ENCODE data around the gene EVI2B.

DNA sequence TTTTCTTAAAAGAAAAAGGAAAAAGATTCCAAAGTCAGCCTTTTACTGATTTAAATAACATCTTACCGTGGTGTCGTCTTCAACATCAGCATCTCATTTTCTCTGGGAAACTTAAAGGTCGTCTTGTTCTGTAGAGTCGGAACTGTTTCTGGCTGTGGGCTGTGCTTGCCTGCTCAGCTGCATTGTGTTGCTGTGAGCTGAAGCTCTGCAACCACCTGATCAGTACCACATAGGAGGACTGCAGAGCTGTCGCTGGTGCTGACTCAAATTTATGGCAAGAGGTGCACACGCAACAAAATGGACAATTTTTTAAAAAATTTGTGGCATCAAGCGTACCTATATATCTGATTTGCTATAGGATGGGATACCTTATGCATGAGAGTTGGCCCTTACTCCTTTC, 16.8 kb downstream of the EVI2B start, which contains the start of gene OMG:
- TF ChIP-seq, protein P1, sequence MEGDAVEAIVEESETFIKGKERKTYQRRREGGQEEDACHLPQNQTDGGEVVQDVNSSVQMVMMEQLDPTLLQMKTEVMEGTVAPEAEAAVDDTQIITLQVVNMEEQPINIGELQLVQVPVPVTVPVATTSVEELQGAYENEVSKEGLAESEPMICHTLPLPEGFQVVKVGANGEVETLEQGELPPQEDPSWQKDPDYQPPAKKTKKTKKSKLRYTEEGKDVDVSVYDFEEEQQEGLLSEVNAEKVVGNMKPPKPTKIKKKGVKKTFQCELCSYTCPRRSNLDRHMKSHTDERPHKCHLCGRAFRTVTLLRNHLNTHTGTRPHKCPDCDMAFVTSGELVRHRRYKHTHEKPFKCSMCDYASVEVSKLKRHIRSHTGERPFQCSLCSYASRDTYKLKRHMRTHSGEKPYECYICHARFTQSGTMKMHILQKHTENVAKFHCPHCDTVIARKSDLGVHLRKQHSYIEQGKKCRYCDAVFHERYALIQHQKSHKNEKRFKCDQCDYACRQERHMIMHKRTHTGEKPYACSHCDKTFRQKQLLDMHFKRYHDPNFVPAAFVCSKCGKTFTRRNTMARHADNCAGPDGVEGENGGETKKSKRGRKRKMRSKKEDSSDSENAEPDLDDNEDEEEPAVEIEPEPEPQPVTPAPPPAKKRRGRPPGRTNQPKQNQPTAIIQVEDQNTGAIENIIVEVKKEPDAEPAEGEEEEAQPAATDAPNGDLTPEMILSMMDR (IDR thresholded peaks at IDR 0.05; ENCODE audit: insufficient read depth, low read length), result no peak
- TF ChIP-seq POLR2AphosphoS5 (IDR thresholded peaks at IDR 0.05; ENCODE audit: low read depth), result no peak
- TF ChIP-seq GABPA (IDR thresholded peaks at IDR 0.05; ENCODE audit: low read depth), result no peak
- no peak for TF ChIP-seq SPI1 (IDR thresholded peaks at IDR 0.05; ENCODE audit: borderline replicate concordance, low read depth)

Data from HL-60 (cell line).